OCI-LY1 (cell line): Measurements from ENCODE around the gene LSP1.
A peak's percentile ranks its signal among the peaks of the same experiment; 100 is the strongest.

Experiments
- H2AFZ ChIP-seq: fragments of 200-600 bp; sonication (generic), shearing (Covaris generic); 2 replicates; pipeline ENCODE4 v1.6.0; 2014; ENCODE audit warnings: antibody characterized with exemption, mild to moderate bottlenecking, low read length
- H3F3A ChIP-seq: fragments of 200-600 bp; sonication (generic), shearing (Covaris generic); 2 replicates; pipeline ENCODE4 v1.6.0; 2014; ENCODE audit warnings: mild to moderate bottlenecking, antibody characterized with exemption, low read length, moderate library complexity; ENCODE audit not compliant: insufficient read depth
- H3K27ac ChIP-seq: fragments of 200-600 bp; sonication (generic); 2 replicates; pipeline ENCODE4 v1.5.1; 2014; ENCODE audit warnings: low read length, mixed run types, mild to moderate bottlenecking, low read depth; ENCODE audit not compliant: poor library complexity, severe bottlenecking
- H3K27me3 ChIP-seq: fragments of 200-600 bp; sonication (generic); 2 replicates; pipeline ENCODE4 v1.6.0; 2014; ENCODE audit warnings: antibody characterized with exemption, mild to moderate bottlenecking, low read length, moderate library complexity; ENCODE audit not compliant: insufficient read depth
- H3K36me3 ChIP-seq: fragments of 200-600 bp; sonication (generic); 2 replicates; pipeline ENCODE4 v1.6.1; 2014; ENCODE audit warnings: mild to moderate bottlenecking, antibody characterized with exemption, low read length, moderate library complexity, mixed read lengths; ENCODE audit not compliant: insufficient read depth
- H3K4me1 ChIP-seq: fragments of 200-600 bp; sonication (generic); 2 replicates; pipeline ENCODE4 v1.5.1; 2014; ENCODE audit warnings: mild to moderate bottlenecking, low read length, moderate library complexity; ENCODE audit not compliant: insufficient read depth, severe bottlenecking
- H3K4me2 ChIP-seq: fragments of 200-600 bp; sonication (generic), shearing (Covaris generic); 2 replicates; pipeline ENCODE4 v1.6.1; 2014; ENCODE audit warnings: low read length
- H3K4me3 ChIP-seq: fragments of 200-600 bp; sonication (generic); 2 replicates; pipeline ENCODE4 v1.5.1; 2014; ENCODE audit warnings: low read length, low read depth, mild to moderate bottlenecking, mixed read lengths; ENCODE audit not compliant: poor library complexity, severe bottlenecking
- H3K79me2 ChIP-seq: fragments of 200-600 bp; shearing (Covaris generic); 2 replicates; pipeline ENCODE4 v1.6.1; 2016; ENCODE audit warnings: mixed run types, low read length, mixed read lengths; ENCODE audit not compliant: insufficient read depth
- H3K9ac ChIP-seq: fragments of 200-600 bp; sonication (generic), shearing (Covaris generic); 2 replicates; pipeline ENCODE4 v1.6.1; 2014; ENCODE audit warnings: mild to moderate bottlenecking, low read length, mixed read lengths
- H3K9me2 ChIP-seq: fragments of 200-600 bp; sonication (generic), shearing (Covaris generic); 2 replicates; pipeline ENCODE4 v1.6.1; 2014; ENCODE audit warnings: low read depth, mild to moderate bottlenecking, low read length, mixed read lengths
- H3K9me3 ChIP-seq: fragments of 200-600 bp; shearing (Covaris generic); 2 replicates; pipeline ENCODE4 v1.6.1; 2014; ENCODE audit warnings: low read length, mixed read lengths
- H4K20me1 ChIP-seq: fragments of 200-600 bp; sonication (generic), shearing (Covaris generic); 2 replicates; pipeline ENCODE4 v1.6.0; 2016; ENCODE audit warnings: mild to moderate bottlenecking, low read length; ENCODE audit not compliant: insufficient read depth
- EZH2 ChIP-seq: fragments of 200-600 bp; sonication (generic), shearing (Covaris generic); IDR thresholded peaks from 2 replicates; pipeline ENCODE4 v1.8.0; 2017; ENCODE audit warnings: borderline replicate concordance, mixed run types, mild to moderate bottlenecking, antibody characterized with exemption, low read length, moderate library complexity, mixed read lengths
- TF ChIP-seq, protein P1 (sequence below): fragments of 200-600 bp; sonication (generic), shearing (Covaris generic); IDR thresholded peaks from 2 replicates; pipeline ENCODE4 v1.5.1; 2017; ENCODE audit warnings: mild to moderate bottlenecking, antibody characterized with exemption, low read length, moderate library complexity, mixed read lengths

LSP1 gene

DNA sequence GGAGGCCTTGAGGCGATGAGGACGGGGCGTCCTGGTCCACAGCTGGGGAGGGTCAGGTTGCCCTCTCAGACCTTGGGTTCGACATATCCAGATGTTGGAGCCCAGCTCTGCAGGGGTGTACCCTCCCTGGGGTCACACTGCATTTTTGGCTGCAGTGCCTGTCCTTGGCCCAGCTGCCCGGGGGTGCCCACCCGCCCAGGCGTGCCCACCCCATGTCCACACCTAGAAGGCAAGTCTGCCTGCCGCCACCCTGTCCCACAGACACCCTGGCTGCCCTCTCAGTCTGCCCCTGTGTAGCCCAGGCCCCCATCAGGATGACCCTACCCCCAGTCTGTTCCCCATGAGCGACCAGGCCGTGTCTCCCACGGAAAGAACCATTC, 3.0 kb downstream of the LSP1 start:
- no peak overlapping the region for H3K9ac ChIP-seq
- peaks cover 17% of the 10 kb centered on the region for H3K79me2 ChIP-seq
- TF ChIP-seq EZH2: no peak
- TF ChIP-seq, protein P1, sequence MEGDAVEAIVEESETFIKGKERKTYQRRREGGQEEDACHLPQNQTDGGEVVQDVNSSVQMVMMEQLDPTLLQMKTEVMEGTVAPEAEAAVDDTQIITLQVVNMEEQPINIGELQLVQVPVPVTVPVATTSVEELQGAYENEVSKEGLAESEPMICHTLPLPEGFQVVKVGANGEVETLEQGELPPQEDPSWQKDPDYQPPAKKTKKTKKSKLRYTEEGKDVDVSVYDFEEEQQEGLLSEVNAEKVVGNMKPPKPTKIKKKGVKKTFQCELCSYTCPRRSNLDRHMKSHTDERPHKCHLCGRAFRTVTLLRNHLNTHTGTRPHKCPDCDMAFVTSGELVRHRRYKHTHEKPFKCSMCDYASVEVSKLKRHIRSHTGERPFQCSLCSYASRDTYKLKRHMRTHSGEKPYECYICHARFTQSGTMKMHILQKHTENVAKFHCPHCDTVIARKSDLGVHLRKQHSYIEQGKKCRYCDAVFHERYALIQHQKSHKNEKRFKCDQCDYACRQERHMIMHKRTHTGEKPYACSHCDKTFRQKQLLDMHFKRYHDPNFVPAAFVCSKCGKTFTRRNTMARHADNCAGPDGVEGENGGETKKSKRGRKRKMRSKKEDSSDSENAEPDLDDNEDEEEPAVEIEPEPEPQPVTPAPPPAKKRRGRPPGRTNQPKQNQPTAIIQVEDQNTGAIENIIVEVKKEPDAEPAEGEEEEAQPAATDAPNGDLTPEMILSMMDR: no peak
- H2AFZ ChIP-seq: no peak overlapping the region
- no peak overlapping the region for H3K4me3 ChIP-seq
- peaks cover 40% of the 10 kb centered on the region for H3K4me1 ChIP-seq
- no peak overlapping the region for H3K27ac ChIP-seq
- H4K20me1 ChIP-seq: no peaks in the 10 kb centered on the region
- H3K27me3 ChIP-seq: no peaks in the 10 kb centered on the region
- H3F3A ChIP-seq: no peaks in the 10 kb centered on the region
- no peaks in the 10 kb centered on the region for H3K9me3 ChIP-seq
- peaks cover 26% of the 10 kb centered on the region for H3K36me3 ChIP-seq
- no peaks in the 10 kb centered on the region for H3K9me2 ChIP-seq
- H3K4me2 ChIP-seq: peak overlapping the region; percentile 83; the same call in 1 of the 2 replicates

DNA sequence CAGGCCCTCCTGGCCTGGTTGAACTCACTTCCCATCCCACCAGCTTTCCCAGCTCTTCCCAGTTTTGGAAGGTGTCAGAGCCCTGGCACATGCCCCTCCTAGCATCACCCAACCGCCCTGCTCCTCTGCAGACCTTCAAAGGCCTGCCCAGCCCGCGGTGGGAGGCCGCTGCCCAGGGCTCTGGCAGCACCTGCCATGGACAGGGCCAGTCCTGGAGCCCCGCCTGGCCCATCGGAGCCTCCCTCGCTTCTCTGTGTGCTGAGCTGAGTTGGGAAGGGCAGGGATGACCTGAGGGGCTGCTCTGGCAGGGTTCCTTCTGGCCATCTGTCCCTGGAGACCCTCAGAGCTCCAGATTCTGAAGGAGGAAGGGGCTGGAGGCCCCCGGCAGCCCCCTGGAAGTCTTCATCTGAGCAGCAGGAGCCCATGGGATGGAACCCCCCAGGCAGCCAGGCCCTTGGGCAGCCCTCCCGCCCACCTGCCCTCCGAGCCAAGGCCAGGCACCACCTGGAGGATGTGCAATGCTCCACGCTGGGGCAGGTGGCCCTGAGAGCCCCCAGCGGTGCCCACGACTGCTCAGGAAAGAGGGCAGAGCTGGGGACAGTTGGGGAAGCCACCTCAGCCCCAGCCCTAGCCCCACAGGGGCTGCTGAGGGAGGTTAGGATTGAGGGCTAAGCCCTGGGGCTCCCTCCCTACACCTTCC, 3.6 kb downstream of the LSP1 start:
- H3K4me2 ChIP-seq: no peak overlapping the region
- H3K27ac ChIP-seq: no peak overlapping the region
- no peak overlapping the region for H2AFZ ChIP-seq
- no peaks in the 10 kb centered on the region; the same call in 1 of the 2 replicates for H4K20me1 ChIP-seq
- H3K4me1 ChIP-seq: peaks cover 34% of the 10 kb centered on the region
- no peaks in the 10 kb centered on the region for H3K9me2 ChIP-seq
- H3K4me3 ChIP-seq: no peak overlapping the region
- no peaks in the 10 kb centered on the region for H3K27me3 ChIP-seq
- no peak overlapping the region for H3K9ac ChIP-seq
- H3K9me3 ChIP-seq: no peaks in the 10 kb centered on the region
- peaks cover 32% of the 10 kb centered on the region for H3K36me3 ChIP-seq
- TF ChIP-seq, protein P1: no peak
- TF ChIP-seq EZH2: no peak
- no peaks in the 10 kb centered on the region for H3F3A ChIP-seq
- H3K79me2 ChIP-seq: peaks cover 17% of the 10 kb centered on the region

DNA sequence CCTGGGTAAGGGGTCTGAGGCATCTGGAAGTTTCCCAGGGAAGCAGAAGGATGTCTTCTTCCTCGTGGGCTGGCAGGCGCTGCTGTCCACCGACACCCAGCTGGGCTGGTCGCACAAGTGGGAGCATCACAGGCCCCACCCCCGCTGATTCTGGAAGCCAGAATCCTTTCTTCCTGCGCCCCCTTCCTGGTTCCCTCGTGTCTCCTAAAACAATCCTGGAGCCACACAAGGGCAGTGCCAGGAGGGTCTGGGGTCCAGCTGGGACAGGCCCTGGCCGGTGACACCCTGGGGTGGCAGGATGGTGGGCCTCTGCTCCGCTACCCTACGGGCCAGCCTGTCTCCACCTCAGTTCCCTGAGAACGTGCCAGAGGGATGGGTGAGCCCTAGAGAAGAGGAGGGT, 4.2 kb downstream of the LSP1 start:
- no peaks in the 10 kb centered on the region for H3K9me2 ChIP-seq
- no peak overlapping the region for H2AFZ ChIP-seq
- H3K79me2 ChIP-seq: peaks cover 17% of the 10 kb centered on the region
- no peak overlapping the region for H3K27ac ChIP-seq
- no peak overlapping the region for H3K4me2 ChIP-seq
- peaks cover 28% of the 10 kb centered on the region for H3K4me1 ChIP-seq
- H3K9me3 ChIP-seq: no peaks in the 10 kb centered on the region
- no peaks in the 10 kb centered on the region for H3F3A ChIP-seq
- no peaks in the 10 kb centered on the region for H3K27me3 ChIP-seq
- H3K36me3 ChIP-seq: peaks cover 37% of the 10 kb centered on the region
- H3K9ac ChIP-seq: no peak overlapping the region
- H4K20me1 ChIP-seq: no peaks in the 10 kb centered on the region; the same call in 1 of the 2 replicates
- no peak for TF ChIP-seq EZH2
- no peak overlapping the region for H3K4me3 ChIP-seq

DNA sequence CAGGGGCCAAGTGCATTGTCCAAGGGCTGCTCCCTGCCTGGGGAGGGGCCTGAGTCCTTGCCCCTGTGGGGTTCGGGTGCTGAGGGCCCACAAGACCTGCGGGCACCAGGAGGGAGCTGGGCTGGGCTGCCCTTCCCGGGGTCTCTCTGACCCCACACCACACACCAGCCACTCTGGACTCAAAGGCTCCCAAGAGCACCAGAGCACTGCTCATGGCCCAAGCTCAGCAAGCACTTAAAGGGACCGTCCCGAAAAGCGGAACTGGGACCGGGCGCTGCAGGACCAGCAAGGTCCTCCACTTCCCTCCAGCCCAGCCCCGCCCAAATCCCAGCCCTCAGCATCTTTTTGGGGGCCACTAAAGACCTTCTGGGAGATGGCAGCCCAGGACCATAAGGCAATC, 5.3 kb downstream of the LSP1 start:
- Histone ChIP-seq H3K27me3 (no peaks in the 10 kb centered on the region), H3K4me1 (peaks cover 17% of the 10 kb centered on the region)

More for the DNA sequence above, 5.3 kb downstream of the LSP1 start:
- TF ChIP-seq EZH2: no peak
- TF ChIP-seq, protein P1: no peak
- H4K20me1 ChIP-seq: no peaks in the 10 kb centered on the region; the same call in 1 of the 2 replicates
- no peak overlapping the region for H3K4me2 ChIP-seq
- no peaks in the 10 kb centered on the region for H3K9me2 ChIP-seq
- no peak overlapping the region for H3K9ac ChIP-seq
- H2AFZ ChIP-seq: no peak overlapping the region
- H3K4me3 ChIP-seq: no peak overlapping the region
- no peak overlapping the region for H3K27ac ChIP-seq
- peaks cover 14% of the 10 kb centered on the region for H3K79me2 ChIP-seq
- H3F3A ChIP-seq: no peaks in the 10 kb centered on the region
- no peaks in the 10 kb centered on the region for H3K9me3 ChIP-seq
- H3K36me3 ChIP-seq: peaks cover 48% of the 10 kb centered on the region
